HG02642 (cell line): ENCODE results near the gene EGFR.

Source experiments
- ATAC-seq: cut with Tn5 transposase; IDR thresholded peaks from one replicate; pipeline ENCODE4 v1.9.1; 2021; ENCODE audit warnings: mild to moderate bottlenecking; ENCODE audit not compliant: unreplicated experiment, poor library complexity

The EGFR gene

DNA sequence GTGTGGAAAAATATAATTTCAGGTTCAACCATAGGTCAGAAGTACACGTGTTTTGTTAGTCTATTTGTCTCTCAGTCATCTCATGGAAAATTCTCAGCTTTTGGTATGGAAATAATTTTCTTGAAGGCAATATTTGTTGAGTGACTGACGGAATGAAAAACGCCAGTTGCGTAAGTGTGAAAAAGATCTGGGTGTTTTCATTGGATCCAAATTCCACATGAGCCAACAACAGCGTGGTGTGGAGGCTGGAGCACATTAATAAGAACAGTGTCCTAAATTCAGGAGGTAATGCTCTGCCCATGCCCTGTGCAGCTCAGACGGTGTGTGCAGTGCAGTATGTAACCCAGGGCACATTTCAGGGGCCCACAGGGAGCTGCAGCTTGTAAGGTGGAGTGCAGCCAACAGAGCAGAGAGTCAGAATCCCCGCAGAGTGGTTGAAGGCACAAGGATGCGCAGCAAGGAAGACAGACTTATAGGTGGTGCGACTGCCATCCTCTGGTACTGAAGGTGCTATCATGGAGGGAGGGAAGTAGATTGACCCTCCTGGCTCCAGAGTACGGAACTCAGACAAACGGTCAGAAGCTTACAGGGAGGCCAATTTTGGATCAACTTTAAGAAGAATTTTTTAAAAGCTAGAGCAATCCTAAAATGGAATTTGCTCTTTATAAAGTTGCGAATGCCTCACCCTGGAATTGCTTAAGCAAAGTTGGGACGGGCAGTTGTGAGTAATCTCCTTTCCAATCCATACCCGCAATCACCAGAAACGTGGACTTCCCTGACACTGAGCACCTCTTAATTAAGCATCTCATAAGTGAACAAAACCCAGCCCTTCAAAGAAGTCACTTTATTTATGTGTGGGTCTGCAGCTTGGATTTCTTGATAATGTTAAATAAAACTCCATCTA lies 38.0 kb downstream of the EGFR start:
- no peak for ATAC-seq

DNA sequence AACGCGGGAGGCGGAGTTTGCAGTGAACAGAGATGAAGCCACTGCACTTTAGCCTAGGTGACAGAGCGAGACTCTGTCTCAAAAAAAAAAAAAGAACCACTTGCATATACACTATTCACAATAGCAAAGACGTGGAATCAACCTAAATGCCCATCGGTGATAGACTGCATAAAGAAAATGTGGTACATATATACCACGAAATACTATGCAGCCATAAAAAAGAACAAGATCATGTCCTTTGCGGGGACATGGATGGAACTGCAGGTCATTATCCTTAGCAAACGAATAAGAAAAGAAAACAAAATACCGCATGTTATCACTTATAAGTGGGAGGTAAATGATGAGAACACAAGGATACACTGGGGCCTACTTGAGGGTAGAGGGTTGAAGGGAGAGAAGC lies 39.5 kb downstream of the EGFR start:
- no peak for ATAC-seq

DNA sequence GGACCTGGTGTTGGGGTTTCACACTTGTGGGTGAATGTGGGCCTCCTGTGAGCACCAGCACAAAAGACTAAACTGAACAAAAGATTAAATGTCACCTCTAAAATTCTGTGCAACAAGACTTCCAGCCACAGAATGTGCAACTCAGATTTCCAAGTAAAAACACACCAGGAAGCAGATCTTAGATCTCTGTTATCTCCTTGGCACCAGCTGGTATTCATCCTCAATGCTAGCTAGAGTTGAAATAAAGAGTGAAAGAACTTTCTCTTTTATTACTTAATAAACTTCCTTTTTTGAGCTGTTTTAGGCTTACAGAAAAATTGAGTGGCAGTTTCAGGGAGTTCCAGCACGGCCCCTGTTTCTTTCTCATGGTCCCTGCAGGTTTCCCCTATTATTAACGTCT lies 40.2 kb downstream of the EGFR start:
- no peak for ATAC-seq

DNA sequence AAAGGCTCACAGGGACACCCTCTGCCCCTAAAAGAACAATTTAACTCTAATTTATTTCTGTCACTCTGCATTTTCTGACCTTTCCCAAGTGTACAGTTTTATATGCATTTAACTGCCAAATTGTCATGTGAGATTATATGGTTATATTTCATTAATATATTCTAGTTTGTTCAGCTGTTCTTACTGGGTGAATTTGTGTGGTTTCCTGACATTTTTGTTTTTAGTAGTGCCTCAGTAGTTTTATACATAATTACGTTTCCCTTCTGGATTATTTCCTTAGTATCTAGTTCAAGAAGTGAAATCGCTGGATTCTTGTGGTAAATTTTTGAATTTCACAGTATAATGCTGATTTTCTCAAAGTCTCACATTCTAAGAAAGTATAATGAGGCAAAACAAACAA lies 41.3 kb downstream of the EGFR start:
- ATAC-seq: no peak

DNA sequence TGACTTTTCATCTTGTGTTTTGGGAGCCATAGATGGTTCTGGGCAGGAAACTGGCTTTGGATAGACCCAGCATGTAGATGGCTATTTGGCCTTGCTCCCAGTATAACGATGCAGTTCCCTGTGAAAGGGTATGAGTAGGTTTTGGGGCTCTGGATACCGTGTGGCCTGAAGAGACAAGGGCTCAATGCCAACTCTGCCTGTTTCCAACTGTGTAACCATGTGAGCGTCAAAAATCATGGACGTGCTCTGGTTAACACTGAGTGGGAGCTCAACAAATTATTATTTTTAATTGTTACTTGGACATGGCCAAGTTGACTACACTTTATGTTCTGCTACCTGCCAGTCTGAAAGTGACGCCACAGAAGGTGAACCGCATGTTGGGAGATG lies 41.8 kb downstream of the EGFR start:
- ATAC-seq: no peak

DNA sequence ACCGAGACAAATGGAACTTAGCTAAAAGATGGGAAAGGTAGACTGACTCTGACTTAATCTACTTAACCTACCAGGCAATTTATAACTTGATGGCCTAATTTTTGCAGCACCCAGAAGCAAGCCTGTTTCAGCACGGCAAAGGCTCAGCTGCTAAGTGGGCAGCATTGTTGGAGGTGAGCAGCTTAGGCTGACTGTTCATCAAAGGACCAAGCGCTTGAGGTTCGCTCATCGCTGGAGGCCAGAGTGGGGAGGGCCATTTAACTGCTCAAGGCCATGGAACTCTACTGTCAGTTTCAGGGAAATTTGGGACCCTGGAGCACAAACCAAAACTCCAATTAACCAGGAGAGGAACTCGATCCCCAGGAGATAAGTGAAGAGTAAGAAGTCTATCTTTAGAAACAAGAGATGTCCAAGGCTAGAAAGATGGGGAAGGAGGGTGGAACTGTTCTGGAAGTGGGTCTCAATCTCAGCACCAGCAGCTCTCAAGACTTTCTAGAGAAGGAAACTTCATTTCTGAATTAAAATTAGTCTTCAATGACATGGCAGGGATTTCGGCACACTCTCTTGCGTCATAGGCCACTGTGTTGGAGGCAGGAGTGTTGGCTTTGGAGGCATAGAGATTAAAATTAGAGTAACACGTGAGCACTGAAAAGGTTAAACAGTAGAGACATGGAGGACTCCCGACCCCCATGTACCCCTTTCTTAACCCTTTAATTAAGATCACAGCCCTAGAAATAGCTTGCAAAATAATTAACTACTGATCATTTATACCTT lies 43.1 kb downstream of the EGFR start:
- no peak for ATAC-seq

DNA sequence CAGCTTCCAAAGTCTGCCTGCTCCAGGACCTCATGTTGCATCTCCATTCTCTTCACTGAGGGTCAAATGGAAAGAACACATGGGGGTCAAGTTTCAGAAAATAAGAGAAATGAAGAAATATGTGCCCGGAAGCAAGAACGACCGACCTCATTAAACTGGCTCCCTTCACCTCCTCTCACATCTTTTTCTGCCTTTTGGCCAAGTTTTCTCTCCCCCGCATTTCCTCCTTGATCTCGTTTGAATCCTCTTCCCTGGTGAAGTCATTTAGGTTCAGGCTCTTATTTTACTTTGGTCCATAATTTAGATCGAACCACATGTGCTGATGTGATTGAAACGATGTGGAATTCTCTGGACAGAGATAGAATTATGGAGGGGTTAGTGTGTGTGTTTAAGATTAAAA lies 44.2 kb downstream of the EGFR start:
- no peak for ATAC-seq

DNA sequence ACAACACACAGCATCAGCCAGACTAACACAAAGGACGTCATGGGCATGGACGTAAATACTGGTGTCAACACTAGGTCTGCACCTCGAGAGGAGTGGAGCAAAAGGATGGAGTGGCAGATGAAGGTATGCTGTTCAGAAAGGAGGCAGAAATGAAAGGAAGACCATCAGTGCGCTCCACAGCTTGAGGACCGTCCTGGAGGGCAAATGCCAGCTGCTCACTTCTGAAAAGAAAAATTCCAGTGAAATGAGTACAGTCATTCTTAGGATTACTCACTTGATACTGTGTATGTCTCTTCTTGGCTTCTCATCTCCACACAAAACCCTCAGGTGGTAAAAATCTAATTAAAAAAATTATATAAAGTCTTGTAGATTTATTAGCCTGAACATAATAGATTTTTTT lies 44.8 kb downstream of the EGFR start:
- ATAC-seq: no peak

DNA sequence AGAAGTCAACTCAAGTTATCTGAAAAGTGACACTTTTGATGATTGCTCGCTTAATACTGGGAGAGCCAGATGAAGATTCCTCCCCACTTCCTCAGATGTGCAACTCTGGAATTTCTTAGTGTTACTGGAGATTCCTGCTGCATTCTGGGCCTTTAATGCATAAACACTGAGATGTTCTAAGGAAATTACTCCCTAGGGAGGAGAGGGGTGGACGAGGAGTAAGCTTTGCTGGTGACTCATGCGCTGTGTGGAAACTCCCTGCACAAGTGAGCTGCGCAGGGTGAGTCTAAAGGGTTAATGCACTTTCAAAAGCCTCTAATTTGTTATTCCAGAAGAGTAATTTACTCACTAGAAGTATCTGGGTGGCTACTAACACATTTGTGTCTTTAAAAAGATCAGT lies 46.3 kb downstream of the EGFR start:
- ATAC-seq: peak; percentile 75

DNA sequence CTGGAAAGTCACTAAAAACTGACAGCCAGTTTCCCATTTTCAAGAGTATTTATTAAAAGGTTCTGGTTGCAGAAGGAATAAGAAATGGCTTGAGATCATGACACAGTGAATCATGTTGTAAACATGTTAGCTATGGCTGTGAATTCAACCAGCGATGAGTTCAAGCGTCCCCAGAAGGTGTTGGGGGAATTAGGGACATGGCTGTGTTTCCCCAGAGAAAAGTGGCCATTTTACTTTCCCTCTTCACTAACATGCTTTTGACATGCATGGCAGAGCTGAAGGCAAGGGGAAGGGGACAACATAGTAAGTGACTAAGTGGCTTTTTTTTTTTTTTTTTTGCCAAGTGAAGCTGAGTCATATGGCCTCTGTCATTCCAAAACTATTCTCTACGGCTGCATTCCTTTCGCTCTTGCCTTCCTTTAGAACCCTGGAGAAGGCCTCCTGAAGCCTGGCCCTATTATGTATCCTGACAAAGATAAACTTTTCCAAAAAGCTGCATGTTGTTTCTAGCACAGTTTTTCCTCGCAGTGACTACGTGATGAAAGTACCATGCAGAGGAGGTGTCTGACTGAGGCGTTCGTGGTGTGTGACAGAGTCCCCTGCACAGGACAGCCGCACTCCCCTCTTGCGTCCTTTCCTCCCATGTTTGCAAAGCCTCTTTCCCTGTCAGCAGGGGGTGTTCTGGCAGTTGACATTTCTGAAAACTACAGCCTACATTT lies 46.9 kb downstream of the EGFR start:
- peak; percentile 43 for ATAC-seq

DNA sequence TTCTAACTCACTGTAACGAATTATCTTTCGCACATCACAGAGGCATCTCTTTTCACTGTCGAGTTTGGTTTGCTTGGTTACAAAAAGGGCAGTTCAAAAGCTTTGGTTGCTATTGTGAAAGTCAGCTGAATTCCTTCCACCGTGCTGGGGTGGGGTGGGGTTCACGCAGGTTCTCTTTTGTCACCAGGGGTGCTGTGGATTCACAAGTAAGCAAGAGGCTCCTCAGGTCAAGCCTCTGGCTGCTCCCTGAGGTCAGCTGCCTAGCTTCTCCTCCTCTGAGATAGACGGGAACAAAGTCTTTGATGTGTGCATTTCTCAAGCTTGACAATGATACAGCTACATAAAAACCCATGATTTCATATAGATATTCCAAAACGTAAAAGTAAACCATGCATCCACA lies 47.7 kb downstream of the EGFR start:
- no peak for ATAC-seq

DNA sequence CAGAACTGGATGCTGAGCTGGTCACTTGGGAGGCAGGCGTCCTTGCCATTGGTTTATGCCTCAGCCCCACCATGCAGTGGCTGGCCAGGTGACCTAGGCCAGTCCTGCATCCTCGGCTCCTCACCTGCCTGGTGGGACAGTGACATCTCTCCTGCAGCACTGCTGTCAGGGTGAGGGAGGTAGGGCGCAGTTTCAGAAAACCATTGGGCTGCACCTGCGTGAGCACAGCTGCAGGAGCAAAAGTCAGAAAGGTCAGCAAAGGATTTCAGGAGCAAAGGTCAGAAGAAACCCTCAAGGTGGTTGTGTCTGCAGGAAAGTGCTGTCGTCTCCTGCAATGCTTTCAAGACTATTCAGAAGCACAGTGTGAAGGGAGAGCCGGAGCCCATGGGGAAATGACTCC lies 48.1 kb downstream of the EGFR start:
- no peak for ATAC-seq

DNA sequence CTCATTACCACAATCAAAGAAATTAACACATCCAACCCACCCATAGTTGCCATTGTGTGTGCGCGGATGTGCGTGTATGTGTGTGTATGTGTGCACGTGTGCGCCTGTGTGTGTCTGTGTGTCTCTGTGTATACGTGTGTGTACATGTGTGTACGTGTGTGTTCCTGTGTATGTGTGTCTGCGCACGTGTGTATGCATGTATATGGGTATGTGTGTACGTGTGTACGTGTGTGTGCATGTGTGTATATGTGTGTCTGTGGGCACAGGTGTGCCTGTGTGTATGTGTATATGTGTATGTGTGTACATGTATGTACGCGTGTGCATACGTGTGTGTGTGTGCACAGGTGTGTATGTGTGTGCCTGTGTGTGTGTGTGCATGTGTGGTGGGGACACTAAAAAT lies 48.9 kb downstream of the EGFR start:
- ATAC-seq: no peak

DNA sequence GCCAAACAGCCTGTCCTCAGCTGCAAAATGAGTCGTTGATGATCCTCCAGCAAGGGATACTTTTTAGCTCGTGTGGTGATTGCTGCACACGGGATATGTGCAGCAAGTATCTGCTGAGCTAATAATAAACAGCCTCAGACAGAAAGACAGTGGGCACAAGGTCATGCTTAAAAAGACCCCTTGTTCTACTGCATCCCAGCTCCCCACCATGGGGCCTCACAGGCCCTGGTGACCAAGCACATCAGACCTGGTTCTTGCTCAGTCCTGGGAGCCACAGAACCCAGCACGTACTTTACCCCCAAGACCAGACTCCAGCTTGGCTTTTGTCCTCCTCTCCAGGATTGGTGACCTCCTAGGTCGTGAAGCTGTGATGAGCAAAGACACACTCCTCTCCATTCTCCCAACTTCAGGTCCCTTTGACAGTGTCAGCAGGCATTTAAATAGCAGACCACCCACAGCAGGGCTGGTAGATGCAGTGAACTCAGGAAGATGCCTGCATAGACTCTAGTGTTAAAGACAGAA lies 50.5 kb downstream of the EGFR start:
- no peak for ATAC-seq

DNA sequence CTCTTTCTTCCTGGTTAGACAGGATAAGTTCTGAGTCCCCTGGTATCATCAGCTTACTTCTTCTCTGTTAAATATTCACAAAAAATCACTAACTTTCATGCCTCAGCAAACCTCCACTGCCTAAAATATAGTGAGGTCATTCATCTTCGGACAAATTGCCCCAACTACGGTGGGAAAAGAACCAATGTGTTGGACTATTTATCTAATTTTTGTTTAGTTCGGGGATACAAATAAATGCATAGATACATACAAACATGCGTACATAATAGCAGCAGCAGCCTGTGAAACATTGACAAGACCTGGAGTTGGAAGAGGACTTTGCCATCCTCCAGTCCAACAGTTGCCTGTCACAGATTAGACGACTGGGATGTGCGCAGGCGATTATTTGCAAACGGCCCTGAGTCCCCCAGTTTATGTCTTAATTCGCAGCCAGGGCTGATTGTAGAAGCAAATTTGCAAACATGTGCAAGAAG lies 51.5 kb downstream of the EGFR start:
- ATAC-seq: no peak

DNA sequence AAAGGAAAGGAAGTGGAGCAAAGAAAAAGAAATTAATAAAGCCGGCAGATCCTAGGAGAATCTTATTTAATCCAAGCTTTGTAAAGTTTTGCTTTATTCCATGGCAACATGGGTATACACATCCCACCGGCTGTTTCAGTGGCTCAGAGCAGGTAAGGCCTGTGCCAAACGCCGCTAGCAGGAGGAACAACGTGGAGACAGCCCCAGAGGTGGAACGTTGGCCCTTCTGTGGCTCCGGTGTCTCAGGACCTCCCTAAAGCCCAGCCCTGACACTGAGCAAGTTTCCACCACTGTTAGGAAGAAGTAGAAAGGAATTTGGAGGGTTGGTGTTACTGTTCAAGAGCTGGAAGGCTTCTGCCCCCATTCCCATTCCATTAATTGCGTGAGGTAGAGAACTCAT lies 52.0 kb downstream of the EGFR start:
- ATAC-seq: no peak

DNA sequence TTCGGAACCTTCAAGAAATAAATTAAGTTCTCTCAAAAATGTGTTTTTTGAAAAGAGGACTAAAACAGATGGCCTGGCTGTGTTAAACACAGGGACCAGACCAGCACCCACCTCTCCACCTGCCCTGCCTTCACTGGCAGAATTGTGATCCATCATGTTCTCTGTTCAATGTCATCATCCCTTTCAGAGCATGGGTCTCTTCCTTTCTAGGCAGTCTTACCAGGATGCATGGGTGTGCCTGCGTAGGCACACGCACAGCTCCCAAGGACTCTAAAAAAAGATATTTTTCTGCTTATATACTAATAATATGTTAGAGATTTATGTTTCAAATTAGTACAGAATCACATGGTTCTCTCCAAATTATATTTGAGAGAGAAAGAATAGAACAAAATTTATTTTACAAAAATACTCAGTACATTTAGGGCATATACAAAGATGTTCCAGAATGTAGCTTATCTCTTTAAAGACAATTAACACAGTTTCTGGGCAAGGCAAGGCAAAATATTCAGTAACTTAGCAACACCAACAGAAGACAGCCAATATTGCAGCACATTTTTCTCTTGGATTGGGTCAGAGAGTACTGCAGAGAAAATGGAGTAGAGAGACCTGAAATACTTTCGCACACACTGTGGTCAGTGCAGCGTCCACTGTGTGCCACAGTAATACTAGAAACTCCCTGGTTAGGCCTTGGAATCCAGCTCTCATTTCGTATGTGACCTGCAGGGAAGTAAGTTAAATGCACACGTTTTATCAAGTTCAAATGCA lies 52.8 kb downstream of the EGFR start:
- no peak for ATAC-seq

DNA sequence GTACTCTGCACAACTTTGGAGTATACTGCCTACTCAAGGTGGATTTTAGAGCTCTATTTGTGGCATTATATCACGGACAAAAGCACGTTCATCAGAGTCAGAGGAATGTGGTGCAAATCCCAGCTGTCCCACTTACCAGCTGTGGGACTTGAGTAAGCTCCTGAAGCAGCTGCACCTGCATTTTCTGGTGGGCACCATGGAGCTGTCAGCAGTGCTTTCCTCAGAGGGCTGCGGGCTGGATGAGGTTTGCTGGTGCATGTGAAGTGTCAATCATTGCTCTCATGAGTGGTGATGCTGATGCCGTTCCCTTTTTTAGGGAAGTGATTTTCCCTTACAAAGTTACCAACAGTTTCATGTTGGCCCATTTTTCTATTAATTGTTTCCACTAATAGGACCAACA lies 53.4 kb downstream of the EGFR start:
- ATAC-seq: no peak

DNA sequence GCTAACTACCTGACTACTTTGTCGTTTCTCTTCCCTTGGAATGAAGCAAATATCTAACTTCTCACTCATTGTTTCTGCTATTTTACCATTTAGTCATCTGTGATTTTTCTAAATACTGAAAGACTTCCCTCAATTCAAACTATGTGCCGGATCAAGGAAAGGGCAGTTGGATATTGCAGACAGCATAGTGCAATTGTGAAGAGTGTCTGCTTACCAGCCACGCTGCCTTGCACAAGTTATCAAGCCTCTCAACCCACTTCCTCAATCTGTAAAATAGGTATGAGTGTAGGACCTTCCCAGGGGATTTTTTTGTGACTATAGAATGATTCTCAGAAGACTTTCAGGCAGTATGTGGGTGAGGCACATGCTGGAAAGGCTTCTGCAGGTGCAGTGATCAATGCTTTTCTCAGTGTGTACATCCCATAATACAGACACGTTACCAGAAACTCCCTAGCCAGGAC lies 54.3 kb downstream of the EGFR start:
- peak; percentile 66 for ATAC-seq

DNA sequence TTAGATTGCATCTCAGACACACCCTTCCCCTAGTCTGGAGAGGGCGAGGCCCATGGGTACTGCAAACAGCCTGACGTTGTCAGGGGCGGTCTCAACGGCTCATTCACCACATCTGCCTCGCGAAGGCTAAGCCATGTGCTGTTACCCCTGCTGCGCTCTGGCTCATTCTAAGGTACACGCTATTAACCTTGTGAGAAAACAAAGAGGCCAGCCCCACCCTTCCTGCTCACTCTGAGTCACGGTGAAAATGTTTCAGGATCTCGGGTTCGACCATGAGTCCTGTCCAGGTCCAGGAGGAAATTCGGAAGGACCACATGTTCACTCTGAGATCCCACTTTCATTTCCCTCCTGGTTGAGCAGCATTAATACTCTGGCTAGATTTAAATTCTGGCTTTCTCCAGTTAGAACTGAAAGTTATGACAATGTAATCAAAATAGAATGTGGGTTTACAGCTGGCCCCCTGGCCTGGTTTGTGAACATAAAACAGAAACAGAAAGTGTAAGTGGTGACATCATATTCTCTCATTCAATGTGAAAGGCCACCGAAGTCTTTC lies 55.2 kb downstream of the EGFR start:
- peak; percentile 90 for ATAC-seq
